Gastroesophageal sphincter (tissue), 4 donors: Measurements from ENCODE around the gene DNAAF8. TPM values are rescaled to one million over a fixed set of nuclear protein-coding genes. Genes with fewer than 3 reads are reported as not detected.

Experiments used
- ATAC-seq: fragments of 150-250 bp; one replicate; pipeline ENCODE4 v1.9.1; 2016; ENCODE audit warnings: mild to moderate bottlenecking, moderate library complexity
- H3K27ac ChIP-seq, 4 donors: fragments of 200-600 bp; sonication (generic) in 3 of 4; 1 replicate in 3 of 4; 2 replicates in 1 of 4; pipeline ENCODE4 v1.5.1; 2016 to 2019
- H3K27me3 ChIP-seq: fragments of 200-600 bp; sonication (generic); one replicate; pipeline ENCODE4 v1.5.1; 2019
- H3K36me3 ChIP-seq, 2 donors: fragments of 200-600 bp; sonication (generic); one replicate each; pipeline ENCODE4 v1.5.1; 2019; ENCODE audit warnings: control low read depth in 1 of 2
- H3K4me1 ChIP-seq, 3 donors: fragments of 200-600 bp; sonication (generic); 1 replicate in 2 of 3; 2 replicates in 1 of 3; pipeline ENCODE4 v1.5.1; 2016 to 2019; ENCODE audit warnings: control low read depth in 2 of 3
- H3K4me3 ChIP-seq, 2 donors: fragments of 200-600 bp; sonication (generic); one replicate each; pipeline ENCODE4 v1.5.1; 2019; ENCODE audit warnings: mild to moderate bottlenecking in 1 of 2, moderate library complexity in 1 of 2
- H3K9me3 ChIP-seq, 3 donors: fragments of 200-600 bp; sonication (generic); one replicate each; pipeline ENCODE4 v1.5.1; 2017 to 2019; ENCODE audit warnings: control low read depth in 2 of 3
- EP300 ChIP-seq: sonication (generic); formaldehyde crosslinking; IDR thresholded peaks from one replicate; pipeline ENCODE4 v1.6.1; 2017; ENCODE audit warnings: antibody characterized with exemption, mild to moderate bottlenecking
- POLR2A ChIP-seq, 2 donors: fragments of 450-650 bp; IDR thresholded peaks; one replicate each; pipeline ENCODE4 v1.6.1; 2017; ENCODE audit warnings: antibody characterized with exemption in 2 of 2, mild to moderate bottlenecking in 2 of 2, moderate library complexity in 1 of 2
- POLR2AphosphoS5 ChIP-seq: sonication (generic); formaldehyde crosslinking; IDR thresholded peaks from one replicate; pipeline ENCODE4 v1.6.1; 2017; ENCODE audit warnings: antibody characterized with exemption
- whole genome bisulfite sequencing, 2 donors: methylation state at CpG; one replicate each; pipeline ENCODE4 v1.1.5; 2018; ENCODE audit warnings: low coverage in 1 of 2; 5-methylcytosine and 5-hydroxymethylcytosine counted together
- total RNA-seq, 4 donors: library from RNA; depleted of rRNA; stranded (reverse); fragments of >200 nt; gene quantifications; one replicate each; pipeline ENCODE4 v1.1.0, GENCODE V29; 2016
- TF ChIP-seq, protein P1 (sequence below), 4 experiments: fragments of 200-600 bp in 2 of 4; fragments of 450-650 bp in 2 of 4; sonication (generic) in 1 of 4; IDR thresholded peaks; one replicate each; pipeline ENCODE4 v1.5.1; 2017 to 2019; ENCODE audit warnings: antibody characterized with exemption in 4 of 4, mild to moderate bottlenecking in 2 of 4, moderate library complexity in 2 of 4

The DNAAF8 gene
- total RNA-seq, 4 donors from 2014 or later, result 0.54 to 0.89 (median 0.65) TPM

GRCh38 chr16:4689864-4690704 lies 44.3 kb upstream of the DNAAF8 start:
- TF ChIP-seq POLR2A (IDR thresholded peaks at IDR 0.05) (no peak), POLR2AphosphoS5 (no peak), EP300 (no peak)
- TF ChIP-seq, protein P1, sequence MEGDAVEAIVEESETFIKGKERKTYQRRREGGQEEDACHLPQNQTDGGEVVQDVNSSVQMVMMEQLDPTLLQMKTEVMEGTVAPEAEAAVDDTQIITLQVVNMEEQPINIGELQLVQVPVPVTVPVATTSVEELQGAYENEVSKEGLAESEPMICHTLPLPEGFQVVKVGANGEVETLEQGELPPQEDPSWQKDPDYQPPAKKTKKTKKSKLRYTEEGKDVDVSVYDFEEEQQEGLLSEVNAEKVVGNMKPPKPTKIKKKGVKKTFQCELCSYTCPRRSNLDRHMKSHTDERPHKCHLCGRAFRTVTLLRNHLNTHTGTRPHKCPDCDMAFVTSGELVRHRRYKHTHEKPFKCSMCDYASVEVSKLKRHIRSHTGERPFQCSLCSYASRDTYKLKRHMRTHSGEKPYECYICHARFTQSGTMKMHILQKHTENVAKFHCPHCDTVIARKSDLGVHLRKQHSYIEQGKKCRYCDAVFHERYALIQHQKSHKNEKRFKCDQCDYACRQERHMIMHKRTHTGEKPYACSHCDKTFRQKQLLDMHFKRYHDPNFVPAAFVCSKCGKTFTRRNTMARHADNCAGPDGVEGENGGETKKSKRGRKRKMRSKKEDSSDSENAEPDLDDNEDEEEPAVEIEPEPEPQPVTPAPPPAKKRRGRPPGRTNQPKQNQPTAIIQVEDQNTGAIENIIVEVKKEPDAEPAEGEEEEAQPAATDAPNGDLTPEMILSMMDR (IDR thresholded peaks at IDR 0.05), result no peak
- Histone ChIP-seq H3K4me1 (peaks cover 0 to 22% (median 10%) of the 10 kb centered on the region in 3 donors), H3K36me3 (peaks cover 0 to 57% of the 10 kb centered on the region in 2 donors), H3K9me3 (no peaks in the 10 kb centered on the region), H3K27me3 (no peaks in the 10 kb centered on the region), H3K4me3 (no peak overlapping the region), H3K27ac (no peak overlapping the region)
- ATAC-seq, result no peak
- WGBS, 2 donors, result 83% methylated on average over 6 to 12 of the region's 31 CpGs

DNA sequence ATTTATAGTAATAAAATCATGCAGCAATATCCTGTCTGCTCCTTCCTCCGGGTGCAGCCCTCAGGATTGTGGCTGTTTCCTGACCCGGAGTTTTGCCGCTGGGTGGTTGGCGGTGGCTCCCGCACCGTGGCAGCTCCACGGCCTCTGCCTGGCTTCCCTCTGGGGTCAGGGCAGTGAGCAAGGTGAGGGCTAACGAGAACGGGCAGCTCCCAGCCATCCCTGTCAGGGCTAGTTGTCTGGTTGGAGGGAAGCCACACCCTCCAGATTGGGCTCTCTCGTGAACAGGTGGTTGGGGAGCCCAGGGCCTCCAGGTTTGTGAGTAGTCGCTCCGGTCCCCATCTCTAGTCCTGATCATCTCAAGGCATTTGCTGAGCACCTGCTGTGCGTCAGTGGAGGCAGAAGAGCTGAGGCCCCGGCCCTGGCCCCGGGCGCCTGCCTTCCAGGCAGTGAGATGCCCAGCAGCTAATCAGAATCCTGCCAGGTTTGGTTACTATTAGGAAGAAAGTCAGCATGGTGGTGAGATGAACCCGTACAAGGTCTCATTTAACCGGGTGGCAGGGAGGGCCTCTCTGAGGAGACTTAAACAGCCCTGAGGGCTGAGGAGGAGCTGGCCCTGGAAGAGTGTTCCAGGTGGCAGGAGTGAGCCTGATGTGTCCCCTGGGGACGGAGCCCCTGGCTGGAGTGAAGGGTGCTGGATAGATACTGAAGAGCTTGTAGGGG lies 43.2 kb upstream of the DNAAF8 start:
- no peak for ATAC-seq
- Histone ChIP-seq H3K27ac (no peak overlapping the region), H3K36me3 (peaks cover 0 to 57% of the 10 kb centered on the region in 2 donors), H3K4me1 (peaks cover 0 to 32% (median 14%) of the 10 kb centered on the region in 3 donors), H3K4me3 (no peak overlapping the region), H3K9me3 (no peaks in the 10 kb centered on the region), H3K27me3 (no peaks in the 10 kb centered on the region)
- no peak for TF ChIP-seq POLR2AphosphoS5
- TF ChIP-seq POLR2A (IDR thresholded peaks at IDR 0.05), result no peak
- TF ChIP-seq EP300, result no peak
- TF ChIP-seq, protein P1 (IDR thresholded peaks at IDR 0.05), result no peak
- WGBS, 2 donors, result 72 to 85% methylated on average over 3 to 6 of the region's 19 CpGs

DNA sequence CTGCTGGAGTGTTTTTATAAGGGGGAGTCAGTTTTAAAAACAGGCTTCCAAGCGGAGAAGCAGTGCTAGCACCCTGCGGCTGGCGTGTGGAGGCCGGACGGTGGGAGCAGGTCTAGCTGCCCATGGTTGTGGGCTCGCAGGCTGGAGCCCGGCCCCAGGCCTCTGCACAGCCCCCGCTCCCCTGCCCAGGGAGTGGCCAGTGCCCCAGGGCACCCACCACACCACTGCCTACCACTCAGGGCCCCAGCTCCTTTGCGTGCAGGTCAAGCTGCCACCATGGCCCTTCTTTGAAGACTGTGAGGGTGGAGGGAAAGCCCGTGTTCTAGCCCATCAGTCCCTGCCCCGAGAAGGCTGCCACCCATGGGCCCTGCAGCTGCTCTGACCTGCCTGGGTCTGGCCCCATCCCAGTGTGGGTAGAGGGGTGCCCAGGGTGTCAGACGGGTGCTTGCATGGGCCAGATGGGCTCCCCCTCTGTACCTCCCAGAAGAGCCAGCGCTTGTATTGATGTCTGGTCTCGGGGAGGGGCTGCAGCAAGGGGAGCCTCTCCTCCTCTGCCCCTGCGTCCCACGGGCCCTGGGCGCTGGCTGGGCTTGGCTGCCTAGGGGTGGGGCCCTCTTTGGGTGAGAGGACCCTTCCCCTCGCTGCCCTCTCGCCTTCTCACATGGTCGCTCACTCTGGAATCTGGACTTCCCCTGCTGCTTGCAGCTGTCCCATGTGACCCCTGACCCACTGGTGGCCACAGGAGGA lies 42.5 kb upstream of the DNAAF8 start:
- TF ChIP-seq EP300 (no peak), POLR2A (IDR thresholded peaks at IDR 0.05) (no peak), POLR2AphosphoS5 (no peak)
- TF ChIP-seq, protein P1 (IDR thresholded peaks at IDR 0.05), result no peak
- H3K36me3 ChIP-seq, result peaks cover 0 to 57% of the 10 kb centered on the region in 2 donors
- ATAC-seq, result no peak
- WGBS, 2 donors, result 61 to 70% methylated on average over 4 to 6 of the region's 20 CpGs
- no peaks in the 10 kb centered on the region for H3K27me3 ChIP-seq
- no peak overlapping the region for H3K4me3 ChIP-seq
- peaks cover 0 to 40% (median 18%) of the 10 kb centered on the region in 3 donors for H3K4me1 ChIP-seq
- peak overlapping the region in 1 of 4 donors; percentile 96 for H3K27ac ChIP-seq
- H3K9me3 ChIP-seq, result no peaks in the 10 kb centered on the region

GRCh38 chr16:4692460-4693295 lies 41.7 kb upstream of the DNAAF8 start:
- Histone ChIP-seq H3K4me3 (peak overlapping the region; percentile 46 to 99), H3K27me3 (no peaks in the 10 kb centered on the region), H3K4me1 (peaks cover 0 to 45% (median 19%) of the 10 kb centered on the region in 3 donors), H3K9me3 (no peaks in the 10 kb centered on the region), H3K27ac (peak overlapping the region in 3 of 4 donors; percentile 78 to 96 (median 83)), H3K36me3 (peaks cover 0 to 57% of the 10 kb centered on the region in 2 donors)
- 24 to 41% methylated on average over 4 to 5 of the region's 31 CpGs for WGBS, 2 donors
- TF ChIP-seq, protein P1 (IDR thresholded peaks at IDR 0.05), result no peak
- no peak for TF ChIP-seq EP300
- TF ChIP-seq POLR2A (IDR thresholded peaks at IDR 0.05), result no peak
- no peak for TF ChIP-seq POLR2AphosphoS5
- peak; percentile 7 for ATAC-seq
